Vagina (tissue), 2 donors: ENCODE measurements around the gene TIAM2.

ENCODE experiments used
- POLR2AphosphoS5 ChIP-seq, 2 donors: sonication (generic); formaldehyde crosslinking; IDR thresholded peaks; one replicate each; pipeline ENCODE4 v1.9.0; 2017; ENCODE audit warnings: antibody characterized with exemption in 2 of 2, mild to moderate bottlenecking in 2 of 2, low read depth in 1 of 2; ENCODE audit not compliant: insufficient read depth in 1 of 2
- TF ChIP-seq, protein P1 (sequence below), 3 experiments: fragments of 450-650 bp in 2 of 3; fragments of 200-600 bp in 1 of 3; sonication (generic) in 1 of 3; IDR thresholded peaks; one replicate each; pipeline ENCODE4 v1.5.1; 2017 to 2019; ENCODE audit warnings: antibody characterized with exemption in 3 of 3, mild to moderate bottlenecking in 2 of 3, moderate library complexity in 2 of 3

DNA sequence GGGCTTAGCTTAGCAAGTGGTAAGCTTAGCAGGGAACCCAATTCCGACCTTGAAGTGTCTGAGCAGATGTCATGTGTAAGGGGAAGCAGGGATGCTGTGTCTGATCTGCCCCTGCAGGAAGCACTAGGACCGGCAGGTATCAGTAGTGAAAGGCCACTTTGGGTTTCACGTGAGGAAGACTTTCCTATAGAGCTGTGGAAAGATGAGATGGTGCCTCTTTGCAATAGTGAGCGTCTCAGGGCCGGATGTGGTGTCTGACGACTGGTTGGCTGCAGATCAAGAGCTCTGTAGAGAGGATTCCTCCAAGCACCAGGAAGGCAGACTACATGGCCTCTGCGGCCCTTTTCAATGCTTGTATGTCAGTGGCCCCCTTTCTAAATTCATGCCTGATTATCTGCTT, 98.3 kb downstream of the TIAM2 start:
- TF ChIP-seq, protein P1, sequence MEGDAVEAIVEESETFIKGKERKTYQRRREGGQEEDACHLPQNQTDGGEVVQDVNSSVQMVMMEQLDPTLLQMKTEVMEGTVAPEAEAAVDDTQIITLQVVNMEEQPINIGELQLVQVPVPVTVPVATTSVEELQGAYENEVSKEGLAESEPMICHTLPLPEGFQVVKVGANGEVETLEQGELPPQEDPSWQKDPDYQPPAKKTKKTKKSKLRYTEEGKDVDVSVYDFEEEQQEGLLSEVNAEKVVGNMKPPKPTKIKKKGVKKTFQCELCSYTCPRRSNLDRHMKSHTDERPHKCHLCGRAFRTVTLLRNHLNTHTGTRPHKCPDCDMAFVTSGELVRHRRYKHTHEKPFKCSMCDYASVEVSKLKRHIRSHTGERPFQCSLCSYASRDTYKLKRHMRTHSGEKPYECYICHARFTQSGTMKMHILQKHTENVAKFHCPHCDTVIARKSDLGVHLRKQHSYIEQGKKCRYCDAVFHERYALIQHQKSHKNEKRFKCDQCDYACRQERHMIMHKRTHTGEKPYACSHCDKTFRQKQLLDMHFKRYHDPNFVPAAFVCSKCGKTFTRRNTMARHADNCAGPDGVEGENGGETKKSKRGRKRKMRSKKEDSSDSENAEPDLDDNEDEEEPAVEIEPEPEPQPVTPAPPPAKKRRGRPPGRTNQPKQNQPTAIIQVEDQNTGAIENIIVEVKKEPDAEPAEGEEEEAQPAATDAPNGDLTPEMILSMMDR (IDR thresholded peaks at IDR 0.05): no peak
- TF ChIP-seq POLR2AphosphoS5 (IDR thresholded peaks at IDR 0.05; ENCODE audit: insufficient read depth in 1 of 2, low read depth in 1 of 2): no peak
